Fibroblast of skin of left biceps (primary cell): ENCODE measurements around the gene SLC35E1.
"Not testable (repeated sequence)": the region's sequence is repeated elsewhere in the genome, so short reads cannot be mapped to it uniquely, and the experiment has no call there.

ENCODE experiments used
- DNase-seq, 2 experiments: peaks; one replicate each; pipeline ENCODE4 v3.0.0-alpha.2; 2013; ENCODE audit warnings: low read depth in 2 of 2

SLC35E1 gene

DNA sequence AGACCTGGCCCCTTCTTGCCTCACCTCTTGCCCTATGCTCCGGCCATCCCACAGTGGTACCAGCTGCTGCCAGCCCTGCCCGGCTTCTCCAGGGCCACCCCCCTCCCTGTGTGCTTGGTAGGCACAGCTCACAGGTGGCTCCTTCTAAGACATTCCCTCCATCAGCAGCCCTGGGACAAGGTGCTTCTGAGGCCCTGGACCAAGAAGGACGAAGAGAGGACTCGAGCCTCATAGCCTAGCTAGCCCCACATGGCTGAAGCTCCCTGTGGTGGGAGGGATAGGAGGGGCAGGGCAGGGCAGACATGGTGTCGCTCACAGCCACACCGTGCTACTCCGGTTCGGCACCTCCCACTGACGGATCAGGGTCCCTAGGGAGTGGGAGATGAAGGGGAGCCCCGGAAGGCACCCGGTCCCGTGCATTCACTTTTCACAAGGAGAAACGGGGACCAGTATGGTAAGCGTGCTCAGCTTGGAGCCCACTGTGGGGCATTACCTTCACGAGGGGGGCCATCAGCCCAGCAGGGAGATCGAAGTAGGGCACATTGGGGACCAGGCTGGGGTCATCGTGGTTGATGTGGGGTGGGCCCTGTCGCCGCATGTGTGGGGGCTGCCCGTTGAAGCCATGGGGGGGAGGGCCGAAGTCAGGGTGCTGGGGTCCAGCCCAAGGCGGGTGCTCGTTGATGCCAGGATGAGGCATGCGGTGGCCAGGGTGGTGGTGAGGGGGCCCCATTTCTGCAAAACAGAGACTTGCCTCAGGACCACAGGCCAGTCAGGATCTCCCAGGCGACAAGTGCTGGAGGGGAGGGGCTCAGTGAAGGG is 49.4 kb downstream of the SLC35E1 start:
- no peak for DNase-seq

DNA sequence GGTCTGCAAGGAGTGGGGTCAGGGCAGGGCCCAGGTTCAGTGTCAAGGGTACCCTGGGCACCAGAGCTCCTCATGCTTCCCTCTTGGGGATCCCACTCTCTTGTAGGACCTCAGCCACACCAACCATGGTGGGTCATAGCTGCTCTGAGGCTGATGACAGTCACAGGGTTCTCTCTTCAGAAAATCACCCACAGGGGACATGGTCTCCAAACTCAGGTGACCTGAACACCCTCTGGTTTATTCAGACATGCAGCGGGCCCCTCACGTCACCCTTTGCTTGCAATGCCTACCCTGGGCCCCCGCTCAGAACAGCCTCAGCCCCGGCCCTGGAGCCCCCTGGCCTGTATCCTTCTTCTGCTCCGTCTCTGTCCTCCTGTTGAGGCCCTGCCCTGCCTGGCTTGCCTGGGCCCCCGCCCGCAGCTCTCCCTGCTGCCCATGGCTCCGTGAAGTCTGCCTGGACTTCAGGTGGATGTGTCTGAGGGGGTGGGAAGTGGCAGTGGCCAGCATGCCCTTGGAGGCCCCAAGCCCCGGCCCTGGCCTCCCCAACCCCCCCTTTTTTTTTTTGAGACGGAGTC is 50.4 kb downstream of the SLC35E1 start:
- no peak for DNase-seq

DNA sequence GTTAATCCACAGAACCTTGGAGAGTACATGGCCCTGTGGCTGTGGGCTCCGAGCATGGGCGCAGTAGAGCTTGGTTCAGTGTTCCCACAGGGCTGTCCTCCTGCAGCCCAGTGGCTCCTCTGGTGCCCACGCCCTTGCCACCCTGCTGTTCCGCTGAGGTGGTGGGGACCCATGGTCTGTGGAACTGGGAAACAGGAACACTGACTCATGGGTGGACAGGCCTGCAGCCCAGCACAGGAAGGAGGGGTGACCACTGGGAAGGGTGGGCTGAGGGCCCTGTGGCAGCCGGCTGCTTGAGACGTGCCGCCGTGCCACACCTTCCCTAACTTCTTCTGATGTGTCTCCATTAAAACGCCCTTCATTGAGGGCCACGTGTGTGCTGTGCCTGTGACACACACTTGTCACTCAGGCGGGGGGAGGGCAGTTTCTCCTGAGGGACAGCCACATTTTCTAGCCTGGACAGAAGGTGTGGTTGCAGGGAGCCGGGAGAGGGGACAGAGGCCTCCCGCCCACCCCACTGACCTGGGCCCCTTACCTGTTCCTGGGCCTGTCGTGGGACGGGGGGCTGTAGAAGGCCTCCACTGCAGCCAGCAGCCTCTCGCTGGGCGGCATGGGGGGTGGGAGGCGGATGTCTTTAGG is 51.1 kb downstream of the SLC35E1 start:
- DNase-seq, result no peak

DNA sequence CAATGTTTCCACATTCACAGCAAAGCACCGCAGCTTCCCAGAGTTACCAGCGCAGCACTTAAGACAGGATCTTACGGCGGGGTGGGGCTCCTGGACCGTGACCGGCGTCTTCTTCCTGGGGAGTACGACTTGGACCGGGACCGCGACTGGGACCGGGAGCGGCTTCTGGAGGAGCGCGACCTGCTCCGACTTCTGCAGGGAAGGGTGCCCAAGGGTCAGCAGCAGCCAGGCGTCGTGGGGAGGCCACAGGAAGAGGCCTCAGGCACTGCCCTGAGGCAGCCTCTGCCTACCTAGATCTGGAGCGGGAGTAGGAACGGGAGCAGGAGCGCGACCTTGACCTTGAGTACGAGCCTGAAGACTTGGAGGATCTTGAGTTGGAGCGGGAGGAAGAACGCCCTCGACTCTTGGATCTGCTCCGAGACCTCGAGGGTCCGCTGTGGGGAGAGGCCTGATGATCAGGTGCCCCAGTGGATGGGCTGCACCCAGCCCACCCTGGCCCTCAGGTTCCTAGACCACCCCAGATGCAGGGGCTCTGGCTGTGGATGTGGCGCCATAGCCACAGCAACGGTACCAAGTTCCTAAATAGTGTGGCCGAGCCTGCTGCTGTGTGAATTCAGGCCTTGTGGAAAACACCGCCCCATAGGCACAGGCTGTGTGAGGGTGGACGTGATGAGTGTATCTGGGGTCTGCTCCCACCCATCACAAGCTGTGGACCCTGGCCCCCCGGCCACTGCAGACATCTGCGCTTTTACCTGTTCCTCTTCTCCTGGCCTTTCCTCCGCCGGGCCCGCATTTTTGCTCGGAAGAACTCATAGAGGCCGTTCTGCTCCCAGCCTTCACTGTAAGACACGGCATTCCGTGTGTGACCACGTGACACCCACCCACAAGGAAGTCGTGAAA is 51.9 kb downstream of the SLC35E1 start:
- no peak for DNase-seq

DNA sequence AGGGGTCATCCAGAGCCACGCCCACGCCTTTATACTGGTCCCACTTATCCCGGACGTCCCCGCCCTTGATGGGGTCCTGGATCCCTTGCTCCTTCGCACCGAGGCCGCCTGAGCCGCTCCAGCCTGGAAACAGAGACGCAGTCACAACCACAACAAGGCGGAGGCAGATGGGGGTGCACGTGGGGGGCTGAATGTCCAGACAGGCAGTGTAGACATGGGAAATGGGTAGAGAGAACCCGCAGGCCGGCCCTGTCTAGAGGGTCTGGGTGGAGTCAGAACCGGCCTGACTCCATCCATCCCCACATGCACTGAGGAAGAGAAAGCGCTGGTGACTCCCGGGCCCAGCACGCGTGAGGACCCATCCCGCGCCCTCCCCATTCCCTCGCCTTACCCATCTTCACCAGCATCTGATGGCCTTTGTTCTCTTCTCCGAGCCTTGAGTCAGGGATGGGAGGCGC is 53.0 kb downstream of the SLC35E1 start:
- no peak for DNase-seq

DNA sequence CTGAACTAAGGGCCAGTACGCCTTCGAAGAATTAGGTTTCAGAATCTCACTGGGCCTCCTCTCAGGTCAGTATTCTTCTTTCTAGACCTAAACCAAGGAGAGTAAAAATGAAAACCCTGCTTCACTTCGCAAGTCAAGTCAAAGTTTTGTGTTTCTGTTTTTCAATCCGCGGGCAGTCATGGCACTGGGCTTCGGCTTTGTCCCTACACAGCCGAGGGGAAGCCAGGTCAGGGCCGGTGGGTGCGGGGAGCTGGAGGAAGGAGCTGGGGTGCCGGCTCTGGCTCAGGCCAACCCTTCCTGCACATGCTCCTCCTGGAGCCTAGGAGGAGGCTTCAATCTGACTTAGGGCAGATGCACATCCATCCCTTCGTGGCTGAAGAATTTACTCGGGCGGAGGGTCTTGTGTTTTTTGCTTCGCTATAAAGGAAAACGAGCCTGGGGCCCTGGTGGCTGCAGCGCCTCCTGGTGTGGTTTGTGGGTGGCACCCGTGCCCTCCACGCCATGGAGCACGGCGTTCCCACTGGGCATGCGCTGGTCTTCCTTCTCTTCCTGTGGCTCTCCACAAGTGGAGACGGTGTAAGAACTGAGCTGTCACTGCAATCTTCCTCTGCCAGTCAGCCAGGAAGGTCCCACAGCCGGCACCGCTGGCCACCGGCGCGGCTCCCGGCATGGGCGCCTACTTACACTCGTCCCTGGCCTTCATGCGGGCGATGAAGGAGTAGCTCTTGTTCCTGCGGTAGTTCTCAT is 53.6 kb downstream of the SLC35E1 start:
- DNase-seq, result no peak

DNA sequence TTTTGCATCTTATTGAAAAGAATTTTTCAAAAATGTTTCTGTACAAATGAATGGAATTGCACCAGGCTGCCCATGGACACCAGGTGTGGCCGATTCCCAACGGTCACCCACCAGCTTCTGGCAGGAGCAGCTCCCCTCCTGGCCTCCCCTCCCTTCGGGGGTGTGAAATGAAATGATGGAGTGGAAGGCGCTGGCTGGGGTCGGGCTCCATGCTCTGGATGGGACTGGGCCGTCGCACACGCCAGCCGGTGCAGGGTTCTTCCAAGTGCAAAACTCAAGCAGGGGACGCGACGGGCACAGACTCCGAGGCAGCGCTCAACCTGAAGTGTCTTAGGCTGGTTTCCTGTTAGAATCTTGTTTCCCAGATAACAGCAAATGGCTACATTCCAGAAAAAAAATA is 54.2 kb downstream of the SLC35E1 start:
- no peak for DNase-seq

DNA sequence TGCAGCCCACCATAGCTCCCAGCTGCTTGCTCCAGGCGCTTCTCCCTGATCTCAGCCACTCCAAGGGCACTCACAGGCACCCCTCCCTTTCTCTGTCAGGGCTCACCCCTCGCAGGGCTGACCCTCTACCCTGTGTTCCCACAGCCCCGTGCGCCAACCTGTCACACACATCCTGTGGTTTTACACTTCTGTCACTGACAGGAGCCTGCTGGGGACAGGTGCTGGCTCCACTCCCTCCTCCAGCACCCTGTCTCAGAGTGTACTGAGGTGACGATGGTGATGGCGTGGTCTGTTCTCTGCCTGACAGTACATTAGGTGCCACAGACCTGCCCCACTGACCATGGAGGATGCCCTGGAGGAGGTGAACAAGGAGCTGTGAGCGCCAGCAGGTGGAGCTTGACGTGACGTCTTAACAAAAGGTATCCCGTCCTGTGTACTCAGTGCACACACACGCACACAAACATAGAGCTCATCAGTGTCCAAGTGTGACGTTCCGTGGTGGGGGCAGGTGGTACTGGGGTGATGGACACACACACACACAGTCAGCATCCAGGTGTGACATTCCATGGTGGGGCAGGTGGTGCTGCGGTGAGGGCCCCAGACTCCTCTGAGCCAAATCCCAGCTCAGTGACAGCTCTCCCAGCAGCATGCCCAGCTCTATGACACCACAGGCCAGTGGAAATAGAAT is 55.1 kb downstream of the SLC35E1 start:
- no peak for DNase-seq

DNA sequence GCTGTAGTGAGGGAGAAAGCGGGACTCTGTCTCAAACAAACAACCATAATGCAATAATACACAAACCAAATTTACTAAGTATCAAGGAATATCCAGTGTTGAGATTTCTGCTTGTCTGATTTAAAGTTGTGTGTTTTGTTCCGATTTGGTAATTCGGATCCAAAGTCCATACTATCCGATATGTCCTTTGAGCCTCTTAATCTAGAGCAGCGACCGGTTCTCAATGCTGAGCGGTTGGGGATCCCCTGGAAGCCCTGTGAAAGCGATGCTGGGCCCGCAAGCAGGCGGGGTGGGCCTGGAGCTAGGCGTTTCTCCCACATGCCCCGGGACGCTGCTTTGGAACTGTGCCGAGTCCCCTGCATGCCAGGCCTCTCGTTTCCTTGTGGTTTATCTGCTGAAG is 55.8 kb downstream of the SLC35E1 start:
- no peak for DNase-seq

DNA sequence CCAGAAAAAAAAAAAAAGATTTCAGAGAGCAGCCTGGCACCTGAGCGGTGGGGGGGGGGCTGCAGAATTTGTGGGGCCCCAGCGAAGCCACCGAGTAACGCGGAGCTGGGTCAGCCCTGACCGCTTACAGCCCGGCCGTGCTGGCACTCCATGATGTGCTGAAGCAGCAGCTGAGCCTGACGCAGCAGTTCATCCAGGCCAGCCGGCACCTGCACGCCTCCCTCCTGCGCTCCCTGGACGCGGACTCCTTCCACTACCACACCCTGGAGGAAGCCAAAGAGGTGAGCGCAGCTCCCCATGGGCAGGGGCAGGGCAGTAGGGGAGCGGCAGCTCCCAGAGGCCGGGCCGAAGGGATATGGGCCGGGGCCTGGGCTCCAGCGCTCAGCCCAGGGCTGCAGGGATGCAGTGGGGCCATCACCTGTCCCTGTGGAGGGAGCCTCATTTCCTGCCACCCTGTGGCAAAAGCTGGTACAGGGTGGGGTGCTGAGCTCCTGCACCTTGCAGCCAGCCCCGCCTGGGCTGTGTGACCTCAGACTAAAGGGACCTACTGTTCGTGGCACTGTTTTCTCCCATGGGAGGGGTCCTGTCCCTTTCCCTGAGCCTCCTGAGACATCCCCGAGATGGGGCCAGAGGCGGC is 57.7 kb downstream of the SLC35E1 start:
- no peak for DNase-seq

DNA sequence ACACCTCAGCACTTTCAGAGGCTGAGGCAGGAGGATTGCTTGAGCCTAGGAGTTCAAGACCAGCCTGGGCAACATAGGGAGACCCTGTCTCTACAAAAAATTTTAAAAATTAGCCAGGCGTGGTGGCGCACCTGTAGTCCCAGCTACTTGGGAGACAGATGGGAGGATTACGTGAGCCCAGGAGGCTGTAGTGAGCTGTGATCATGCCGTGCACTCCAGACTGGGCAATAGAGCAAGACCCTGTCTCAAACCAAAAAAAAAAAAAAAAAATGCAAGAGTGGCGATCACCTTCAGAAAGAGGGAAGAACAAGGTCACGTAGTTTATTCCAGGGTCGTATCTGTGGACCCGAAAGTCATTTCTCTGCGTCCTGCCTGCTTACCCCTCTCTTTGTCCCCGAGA is 59.6 kb downstream of the SLC35E1 start:
- not testable (repeated sequence) for DNase-seq

DNA sequence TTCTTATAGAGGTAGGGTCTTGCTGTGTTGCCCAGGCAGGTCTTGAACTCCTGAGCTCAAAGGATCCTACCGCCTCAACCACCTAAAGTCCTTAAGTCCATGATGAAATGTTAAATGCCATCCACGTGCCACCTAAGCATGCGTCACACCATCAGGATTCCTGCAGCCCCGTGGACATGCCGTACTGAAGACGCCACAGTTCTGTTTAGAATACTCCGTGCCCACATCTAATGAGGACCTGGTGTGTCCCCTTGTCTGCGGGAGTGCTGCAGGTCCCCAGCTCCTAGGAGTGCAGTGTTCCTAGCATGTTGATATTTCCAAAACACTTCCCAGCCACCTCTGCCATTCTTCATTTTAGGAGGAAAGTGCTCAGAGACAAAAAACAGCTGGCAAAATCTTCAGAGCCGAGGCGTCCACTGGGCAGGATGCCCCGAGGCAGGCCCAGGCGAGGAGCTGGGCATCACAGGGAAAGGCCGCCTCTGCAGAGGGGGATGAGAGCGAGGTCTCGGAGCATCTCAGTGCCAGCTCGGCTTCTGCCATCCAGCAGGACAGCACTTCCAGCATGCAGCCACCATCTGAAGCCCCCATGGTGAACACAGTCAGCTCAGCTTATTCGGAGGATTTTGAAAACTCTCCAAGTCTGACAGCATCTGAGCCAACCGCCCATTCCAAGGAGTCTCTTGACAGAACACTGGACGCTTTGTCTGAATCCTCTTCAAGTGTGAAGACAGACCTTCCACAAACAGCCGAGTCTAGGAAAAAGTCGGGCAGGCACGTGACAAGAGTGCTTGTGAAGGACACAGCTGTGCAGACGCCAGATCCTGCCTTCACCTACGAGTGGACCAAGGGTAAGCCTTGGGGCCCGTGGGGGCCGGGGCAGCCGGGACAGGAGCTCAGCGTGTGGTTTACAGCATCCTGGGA is 62.8 kb downstream of the SLC35E1 start:
- DNase-seq, result no peak

DNA sequence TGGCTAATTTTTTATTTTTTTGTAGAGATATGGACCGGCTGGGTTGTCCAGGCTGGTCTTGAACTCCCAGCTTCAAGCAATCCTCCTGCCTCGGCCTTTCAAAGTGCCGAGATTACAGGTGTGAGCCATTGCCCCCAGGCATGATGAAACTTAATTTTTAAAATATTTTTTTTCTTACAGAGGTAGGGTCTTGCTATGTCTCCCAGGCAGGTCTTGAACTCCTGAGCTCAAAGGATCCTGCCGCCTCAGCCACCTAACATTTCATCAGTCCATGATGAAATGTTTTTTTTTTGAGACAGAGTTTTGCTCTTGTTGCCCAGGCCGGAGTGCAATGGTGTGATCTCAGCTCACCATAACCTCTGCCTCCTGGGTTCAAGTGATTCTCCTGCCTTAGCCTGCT is 63.7 kb downstream of the SLC35E1 start:
- no peak for DNase-seq

DNA sequence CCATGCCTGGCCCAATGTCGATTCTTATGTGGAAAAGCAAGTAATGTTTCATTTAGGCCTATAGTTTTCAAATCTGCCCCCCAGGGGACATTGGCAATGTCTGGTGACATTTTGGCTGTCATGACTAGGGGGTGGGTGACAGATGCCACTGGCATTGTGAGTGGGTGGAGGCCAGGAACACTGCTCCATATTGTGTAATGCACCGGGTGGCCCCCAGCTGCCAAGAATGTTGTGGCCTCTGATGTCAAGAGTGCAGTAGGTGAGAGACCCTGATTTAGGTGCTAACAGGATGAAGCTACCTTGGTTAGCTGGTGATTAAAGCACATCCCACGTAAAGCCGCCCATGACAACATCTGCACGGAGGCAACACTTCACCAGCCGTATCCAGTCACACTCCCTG is 65.3 kb downstream of the SLC35E1 start:
- no peak for DNase-seq

DNA sequence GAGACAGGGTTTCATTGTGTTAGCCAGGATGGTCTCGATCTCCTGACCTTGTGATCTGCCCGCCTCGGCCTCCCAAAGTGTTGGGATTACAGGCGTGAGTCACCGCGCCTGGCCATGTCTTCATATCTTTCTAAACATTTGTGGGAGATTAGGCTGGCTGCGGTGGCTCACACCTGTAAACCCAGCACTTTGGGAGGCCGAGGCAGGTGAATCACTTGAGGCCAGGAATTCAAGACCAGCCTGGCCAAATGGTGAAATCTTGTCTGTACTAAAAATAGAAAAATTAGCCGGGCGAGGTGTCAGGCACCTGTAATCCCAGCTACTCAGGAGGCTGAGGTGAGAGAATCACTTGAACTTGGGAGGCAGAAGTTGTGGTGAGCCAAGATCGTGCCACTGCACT is 66.1 kb downstream of the SLC35E1 start:
- not testable (repeated sequence) for DNase-seq

DNA sequence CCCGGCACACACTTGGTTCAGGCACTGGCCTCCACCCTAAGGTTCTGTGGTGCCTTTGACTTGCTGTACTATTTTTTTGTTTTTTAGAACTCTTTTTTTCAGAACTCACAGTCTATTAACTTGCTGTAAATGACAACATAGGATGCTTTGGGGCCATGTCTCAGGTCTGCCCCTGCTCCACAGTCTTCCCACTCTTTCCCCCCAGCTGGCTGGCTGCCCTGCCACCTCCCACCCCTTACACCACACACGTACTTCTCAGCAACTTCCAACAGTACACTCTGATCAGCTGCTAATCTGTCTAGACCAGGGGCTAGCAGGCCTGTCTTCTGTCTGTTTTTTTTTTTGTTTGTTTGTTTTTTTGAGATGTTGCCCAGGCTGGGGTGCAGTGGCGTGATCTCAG is 67.9 kb downstream of the SLC35E1 start:
- DNase-seq, result no peak
